HEK293 (cell line): ENCODE measurements around the gene GAPVD1.

ENCODE experiments used
- CTCF ChIA-PET: fragments of 350-600 bp; formaldehyde crosslinking; extraction: SDS; loops from one replicate; lab custom pipeline; 2021; ENCODE audit warnings: antibody characterized with exemption; lab: Yijun Ruan, JAX
- POLR2A ChIA-PET: fragments of 300-600 bp; formaldehyde crosslinking; extraction: SDS; loops from one replicate; lab custom pipeline; 2020; ENCODE audit warnings: antibody characterized with exemption, inconsistent platforms; lab: Yijun Ruan, JAX
- H3K27ac ChIP-seq: fragments of 200-500 bp; sonication (Bioruptor generic); 2 replicates; pipeline ENCODE4 v1.5.1; 2014; ENCODE audit warnings: low read depth, low read length, control low read depth, inconsistent platforms; ENCODE audit errors: extremely low read depth
- H3K36me3 ChIP-seq, 2 experiments: fragments of 200-500 bp in 1 of 2; sonication (Bioruptor generic) in 1 of 2; 1 replicate in 1 of 2; 2 replicates in 1 of 2; pipeline ENCODE4 v1.5.1; 2014 to 2017; ENCODE audit warnings: inconsistent platforms in 2 of 2, low read length in 2 of 2; ENCODE audit not compliant: control insufficient read depth in 2 of 2, insufficient read depth in 1 of 2
- H3K4me1 ChIP-seq: fragments of 200-500 bp; sonication (Bioruptor generic); 2 replicates; pipeline ENCODE4 v1.5.1; 2014; ENCODE audit warnings: mild to moderate bottlenecking, low read length, inconsistent platforms; ENCODE audit not compliant: control insufficient read depth, insufficient read depth
- H3K4me3 ChIP-seq: 2 replicates; pipeline ENCODE4 v1.5.1; 2011; ENCODE audit warnings: low read depth, mild to moderate bottlenecking, control low read depth, low read length, moderate library complexity
- H3K9me3 ChIP-seq: fragments of 200-500 bp; sonication (Bioruptor generic); 2 replicates; pipeline ENCODE4 v1.5.1; 2014; ENCODE audit warnings: low read depth, low read length, inconsistent platforms; ENCODE audit not compliant: control insufficient read depth, insufficient read depth
- EGR2 ChIP-seq: fragments of 450-650 bp; formaldehyde crosslinking; IDR thresholded peaks from 2 replicates; pipeline ENCODE4 v1.5.1; 2016; ENCODE audit warnings: low read depth, missing biosample characterization, missing genetic modification characterization
- IKZF3 ChIP-seq: fragments of 450-650 bp; IDR thresholded peaks from 2 replicates; pipeline ENCODE4 v1.5.0; 2018; ENCODE audit warnings: missing biosample characterization, mild to moderate bottlenecking, missing genetic modification characterization, moderate library complexity
- PRDM6 ChIP-seq: fragments of 450-650 bp; formaldehyde crosslinking; IDR thresholded peaks from 2 replicates; pipeline ENCODE4 v1.5.1; 2017; ENCODE audit warnings: missing biosample characterization, missing genetic modification characterization
- REST ChIP-seq: fragments of 450-650 bp; formaldehyde crosslinking; IDR thresholded peaks from 2 replicates; pipeline ENCODE4 v1.5.1; 2016; ENCODE audit warnings: missing biosample characterization, missing genetic modification characterization
- SP3 ChIP-seq: fragments of 450-650 bp; formaldehyde crosslinking; IDR thresholded peaks from 2 replicates; pipeline ENCODE4 v1.5.1; 2016; ENCODE audit warnings: missing biosample characterization, missing genetic modification characterization
- ZFP3 ChIP-seq: fragments of 450-650 bp; formaldehyde crosslinking; IDR thresholded peaks from 2 replicates; pipeline ENCODE4 v1.5.1; 2016; ENCODE audit warnings: low read depth, missing biosample characterization, missing genetic modification characterization
- ZNF121 ChIP-seq: fragments of 450-650 bp; formaldehyde crosslinking; IDR thresholded peaks from 2 replicates; pipeline ENCODE4 v1.5.1; 2016; ENCODE audit warnings: missing biosample characterization, missing genetic modification characterization
- ZNF202 ChIP-seq: fragments of 450-650 bp; formaldehyde crosslinking; IDR thresholded peaks from 2 replicates; pipeline ENCODE4 v1.5.1; 2016; ENCODE audit warnings: missing biosample characterization, missing genetic modification characterization, borderline replicate concordance
- ZNF324 ChIP-seq: fragments of 450-650 bp; formaldehyde crosslinking; IDR thresholded peaks from 2 replicates; pipeline ENCODE4 v1.5.1; 2016; ENCODE audit warnings: missing biosample characterization, missing genetic modification characterization
- ZNF350 ChIP-seq: fragments of 450-650 bp; formaldehyde crosslinking; IDR thresholded peaks from 2 replicates; pipeline ENCODE4 v1.5.0; 2017; ENCODE audit warnings: missing biosample characterization, mild to moderate bottlenecking, missing genetic modification characterization
- ZNF391 ChIP-seq: fragments of 450-650 bp; formaldehyde crosslinking; IDR thresholded peaks from 2 replicates; pipeline ENCODE4 v1.5.1; 2016; ENCODE audit warnings: low read depth, missing biosample characterization, missing genetic modification characterization, borderline replicate concordance
- ZNF548 ChIP-seq: fragments of 450-650 bp; formaldehyde crosslinking; IDR thresholded peaks from 2 replicates; pipeline ENCODE4 v1.5.1; 2016; ENCODE audit warnings: missing biosample characterization, missing genetic modification characterization
- ZNF645 ChIP-seq: fragments of 450-650 bp; formaldehyde crosslinking; IDR thresholded peaks from 2 replicates; pipeline ENCODE4; 2016; ENCODE audit warnings: missing biosample characterization, missing genetic modification characterization

Gene GAPVD1

GRCh38 chr9:125258160-125258785 is 3.4 kb upstream of the GAPVD1 start:
- no peak for TF ChIP-seq ZNF645 (tag by site-specific recombination)
- peak; percentile 64 for TF ChIP-seq ZNF121 (tag by site-specific recombination)
- H3K4me1 ChIP-seq, result no peaks in the 10 kb centered on the region
- no peaks in the 10 kb centered on the region for H3K36me3 ChIP-seq
- POLR2A ChIA-PET, result interaction anchor here (1.0 to 1.6 kb wide), 2 partner anchors 14 to 17 kb away, joined by 3 to 4 read pairs; no protein-coding TSS in a partner anchor
- H3K27ac ChIP-seq, result no peak overlapping the region
- CTCF ChIA-PET, result interaction anchor here (0.7 kb wide), 3 partner anchors 20 to 1298 kb away, joined by 3 to 4 read pairs (median 3); no protein-coding TSS in a partner anchor
- no peak overlapping the region for H3K4me3 ChIP-seq
- no peaks in the 10 kb centered on the region for H3K9me3 ChIP-seq

- TF ChIP-seq ZFP3, result no peak
- no peak for TF ChIP-seq SP3 (tag by site-specific recombination)
- TF ChIP-seq ZNF391, result no peak
- TF ChIP-seq IKZF3 (tag by site-specific recombination), result no peak
- TF ChIP-seq ZNF548 (tag by site-specific recombination), result no peak
- TF ChIP-seq ZNF324 (tag by site-specific recombination), result no peak
- TF ChIP-seq ZNF350 (tag by site-specific recombination), result no peak
- TF ChIP-seq EGR2 (tag by site-specific recombination), result no peak
- 0 out of 2 replicates have a peak, but pooled peaks have one; percentile 18 for TF ChIP-seq PRDM6 (tag by site-specific recombination)
- ChIA-PET POLR2A (interaction anchor here (1.0 kb wide), 1 partner anchor 18 kb away, joined by 3 read pairs; no protein-coding TSS in a partner anchor), CTCF (interaction anchor here (0.7 kb wide), 1 partner anchor 482 kb away, joined by 5 read pairs; the partner anchor contains the start of gene OLFML2A)
- Histone ChIP-seq H3K9me3 (no peaks in the 10 kb centered on the region), H3K4me3 (no peak overlapping the region), H3K36me3 (peaks cover 0 to 7% of the 10 kb centered on the region in 2 experiments; a peak in 1 of 3 replicates), H3K27ac (no peak overlapping the region), H3K4me1 (no peaks in the 10 kb centered on the region)
Observed at GRCh38 chr9:125258832-125259534, 2.6 kb upstream of the GAPVD1 start.

- Histone ChIP-seq H3K36me3 (peaks cover 0 to 19% of the 10 kb centered on the region in 2 experiments; a peak in 2 of 3 replicates), H3K27ac (no peak overlapping the region), H3K4me1 (no peaks in the 10 kb centered on the region), H3K4me3 (no peak overlapping the region), H3K9me3 (no peaks in the 10 kb centered on the region)
- TF ChIP-seq ZNF202 (tag by site-specific recombination), result no peak
- peak; percentile 84 for TF ChIP-seq REST (tag by site-specific recombination)
- ChIA-PET POLR2A (interaction anchor here (0.6 to 4.8 kb wide), 3 partner anchors 16 to 97 kb away, joined by 3 to 60 read pairs (median 7); partner anchors contain the start of gene HSPA5), CTCF (interaction anchor here (0.6 to 1.3 kb wide), 4 partner anchors 17 to 1231 kb away, joined by 3 to 6 read pairs (median 4); no protein-coding TSS in a partner anchor)
Observed at GRCh38 chr9:125260561-125260960, 1.1 kb upstream of the GAPVD1 start.
